HEK293 (cell line): ENCODE measurements around the gene CCDC85B.

ENCODE experiments used
- AEBP2 ChIP-seq: fragments of 450-650 bp; formaldehyde crosslinking; IDR thresholded peaks from 2 replicates; pipeline ENCODE4 v1.5.1; 2016; ENCODE audit warnings: missing biosample characterization, missing genetic modification characterization, borderline replicate concordance
- BCL11A ChIP-seq: fragments of 450-650 bp; formaldehyde crosslinking; IDR thresholded peaks from 2 replicates; pipeline ENCODE4 v1.5.1; 2016; ENCODE audit warnings: low read depth, missing biosample characterization, missing genetic modification characterization
- BCL11B ChIP-seq: fragments of 450-650 bp; formaldehyde crosslinking; IDR thresholded peaks from 2 replicates; pipeline ENCODE4 v1.5.1; 2016; ENCODE audit warnings: low read depth, missing biosample characterization, missing genetic modification characterization
- FEZF1 ChIP-seq: fragments of 450-650 bp; formaldehyde crosslinking; IDR thresholded peaks from 2 replicates; pipeline ENCODE4 v1.5.1; 2016; ENCODE audit warnings: missing biosample characterization, missing genetic modification characterization
- GFI1B ChIP-seq: fragments of 450-650 bp; formaldehyde crosslinking; IDR thresholded peaks from 2 replicates; pipeline ENCODE4 v1.5.1; 2016; ENCODE audit warnings: missing biosample characterization, missing genetic modification characterization
- GLI2 ChIP-seq: fragments of 450-650 bp; formaldehyde crosslinking; IDR thresholded peaks from 2 replicates; pipeline ENCODE4; 2017; ENCODE audit warnings: missing biosample characterization, missing genetic modification characterization, low read depth, borderline replicate concordance
- GLI4 ChIP-seq: fragments of 450-650 bp; formaldehyde crosslinking; IDR thresholded peaks from 2 replicates; pipeline ENCODE4 v1.5.1; 2016; ENCODE audit warnings: missing biosample characterization, missing genetic modification characterization
- INSM2 ChIP-seq: fragments of 450-650 bp; formaldehyde crosslinking; IDR thresholded peaks from 2 replicates; pipeline ENCODE4 v1.5.1; 2016; ENCODE audit warnings: missing biosample characterization, missing genetic modification characterization
- KLF7 ChIP-seq: fragments of 450-650 bp; formaldehyde crosslinking; IDR thresholded peaks from 2 replicates; pipeline ENCODE4 v1.5.1; 2016; ENCODE audit warnings: missing biosample characterization, missing genetic modification characterization, borderline replicate concordance
- MEIS1 ChIP-seq: sonication (generic); formaldehyde crosslinking; IDR thresholded peaks from 2 replicates; pipeline ENCODE4 v1.8.1; 2022; ENCODE audit warnings: missing genetic modification reagents, mild to moderate bottlenecking, borderline replicate concordance
- MYNN ChIP-seq: fragments of 450-650 bp; formaldehyde crosslinking; IDR thresholded peaks from 2 replicates; pipeline ENCODE4 v1.5.1; 2016; ENCODE audit warnings: missing biosample characterization, missing genetic modification characterization, borderline replicate concordance
- OSR2 ChIP-seq: fragments of 450-650 bp; formaldehyde crosslinking; IDR thresholded peaks from 2 replicates; pipeline ENCODE4 v1.5.1; 2016; ENCODE audit warnings: missing biosample characterization, missing genetic modification characterization
- PRDM2 ChIP-seq: fragments of 450-650 bp; formaldehyde crosslinking; IDR thresholded peaks from 2 replicates; pipeline ENCODE4 v1.5.1; 2016; ENCODE audit warnings: missing biosample characterization, missing genetic modification characterization, borderline replicate concordance
- SP2 ChIP-seq: fragments of 450-650 bp; formaldehyde crosslinking; IDR thresholded peaks from 2 replicates; pipeline ENCODE4 v1.5.1; 2016; ENCODE audit warnings: missing biosample characterization, missing genetic modification characterization
- SP7 ChIP-seq: fragments of 450-650 bp; formaldehyde crosslinking; IDR thresholded peaks from 2 replicates; pipeline ENCODE4 v1.5.1; 2016; ENCODE audit warnings: missing biosample characterization, missing genetic modification characterization
- TCF7L2 ChIP-seq: IDR thresholded peaks from 2 replicates; pipeline ENCODE4 v1.6.1; 2011; ENCODE audit warnings: low read depth, mild to moderate bottlenecking, inconsistent platforms, low read length, moderate library complexity, borderline replicate concordance
- ZBTB17 ChIP-seq: fragments of 450-650 bp; formaldehyde crosslinking; IDR thresholded peaks from 2 replicates; pipeline ENCODE4 v1.5.1; 2016; ENCODE audit warnings: missing biosample characterization, missing genetic modification characterization
- ZBTB21 ChIP-seq: fragments of 450-650 bp; formaldehyde crosslinking; IDR thresholded peaks from 2 replicates; pipeline ENCODE4 v1.5.1; 2017; ENCODE audit warnings: missing biosample characterization, missing genetic modification characterization
- ZBTB6 ChIP-seq: fragments of 450-650 bp; formaldehyde crosslinking; IDR thresholded peaks from 2 replicates; pipeline ENCODE4 v1.5.1; 2017; ENCODE audit warnings: missing biosample characterization, missing genetic modification characterization
- ZNF138 ChIP-seq: fragments of 450-650 bp; formaldehyde crosslinking; IDR thresholded peaks from 2 replicates; pipeline ENCODE4 v1.5.1; 2016; ENCODE audit warnings: missing biosample characterization, missing genetic modification characterization, borderline replicate concordance
- ZNF2 ChIP-seq: fragments of 450-650 bp; formaldehyde crosslinking; IDR thresholded peaks from 2 replicates; pipeline ENCODE4 v1.5.1; 2016; ENCODE audit warnings: missing biosample characterization, missing genetic modification characterization
- ZNF350 ChIP-seq: fragments of 450-650 bp; formaldehyde crosslinking; IDR thresholded peaks from 2 replicates; pipeline ENCODE4 v1.5.0; 2017; ENCODE audit warnings: missing biosample characterization, mild to moderate bottlenecking, missing genetic modification characterization
- ZNF510 ChIP-seq: fragments of 450-650 bp; formaldehyde crosslinking; IDR thresholded peaks from 2 replicates; pipeline ENCODE4 v1.5.1; 2018; ENCODE audit warnings: mild to moderate bottlenecking, missing genetic modification characterization, missing biosample characterization; ENCODE audit not compliant: insufficient replicate concordance
- ZNF555 ChIP-seq: fragments of 450-650 bp; formaldehyde crosslinking; conservative IDR thresholded peaks from 2 replicates; pipeline ENCODE4 v1.5.1; 2017; ENCODE audit warnings: missing biosample characterization, mild to moderate bottlenecking, missing genetic modification characterization, inconsistent platforms
- ZNF571 ChIP-seq: fragments of 450-650 bp; formaldehyde crosslinking; IDR thresholded peaks from 2 replicates; pipeline ENCODE4 v1.5.0; 2017; ENCODE audit warnings: missing biosample characterization, missing genetic modification characterization
- ZNF585B ChIP-seq: fragments of 450-650 bp; formaldehyde crosslinking; IDR thresholded peaks from 2 replicates; pipeline ENCODE4 v1.5.1; 2016; ENCODE audit warnings: missing biosample characterization, missing genetic modification characterization
- ZNF596 ChIP-seq: fragments of 450-650 bp; IDR thresholded peaks from 2 replicates; pipeline ENCODE4 v1.5.0; 2018; ENCODE audit warnings: missing biosample characterization, mild to moderate bottlenecking, missing genetic modification characterization, moderate library complexity
- ZNF626 ChIP-seq: fragments of 450-650 bp; sonication (Bioruptor Pico); formaldehyde crosslinking; IDR thresholded peaks from 2 replicates; pipeline ENCODE4 v1.5.1; 2018; ENCODE audit warnings: missing biosample characterization, missing genetic modification characterization, inconsistent platforms
- ZNF654 ChIP-seq: fragments of 450-650 bp; formaldehyde crosslinking; IDR thresholded peaks from 2 replicates; pipeline ENCODE4 v1.5.1; 2016; ENCODE audit warnings: low read depth, missing biosample characterization, missing genetic modification characterization
- ZNF670 ChIP-seq: fragments of 450-650 bp; formaldehyde crosslinking; IDR thresholded peaks from 2 replicates; pipeline ENCODE4 v1.5.1; 2016; ENCODE audit warnings: missing biosample characterization, missing genetic modification characterization, low read depth
- ZNF747 ChIP-seq: fragments of 450-650 bp; formaldehyde crosslinking; IDR thresholded peaks from 2 replicates; pipeline ENCODE4 v1.5.1; 2016; ENCODE audit warnings: missing biosample characterization, missing genetic modification characterization
- ZNF768 ChIP-seq: fragments of 450-650 bp; formaldehyde crosslinking; IDR thresholded peaks from 2 replicates; pipeline ENCODE4 v1.5.1; 2018; ENCODE audit warnings: missing biosample characterization, mild to moderate bottlenecking, missing genetic modification characterization
- ZNF785 ChIP-seq: fragments of 450-650 bp; formaldehyde crosslinking; IDR thresholded peaks from 2 replicates; pipeline ENCODE4 v1.5.1; 2016; ENCODE audit warnings: missing biosample characterization, missing genetic modification characterization

The CCDC85B gene

GRCh38 chr11:65915821-65916251, 25.4 kb downstream of the CCDC85B start (continued):
- TF ChIP-seq ZNF138 (tag by site-specific recombination) (no peak), TCF7L2 (no peak), ZNF510 (no peak), MYNN (tag by site-specific recombination) (no peak), SP7 (tag by site-specific recombination) (peak; percentile 85), ZNF785 (tag by site-specific recombination) (no peak), GLI4 (tag by site-specific recombination) (no peak), ZNF2 (tag by site-specific recombination) (no peak), ZNF654 (tag by site-specific recombination) (no peak), ZNF350 (tag by site-specific recombination) (no peak), ZNF670 (no peak), ZBTB21 (0 out of 2 replicates have a peak, but pooled peaks have one; percentile 56), PRDM2 (tag by site-specific recombination) (no peak), ZNF626 (no peak), ZBTB17 (peak; percentile 54), ZNF571 (tag by site-specific recombination) (no peak), ZBTB6 (tag by site-specific recombination) (no peak), ZNF747 (tag by site-specific recombination) (no peak), GFI1B (no peak), SP2 (tag by site-specific recombination) (no peak), GLI2 (no peak), INSM2 (tag by site-specific recombination) (peak; percentile 85), AEBP2 (no peak), ZNF555 (tag by site-specific recombination) (no peak), FEZF1 (no peak), ZNF768 (tag by site-specific recombination) (no peak), BCL11B (tag by site-specific recombination) (no peak), ZNF596 (no peak), KLF7 (tag by site-specific recombination) (no peak), ZNF585B (no peak), MEIS1 (CRISPR knock-in tag) (no peak), BCL11A (0 out of 2 replicates have a peak, but pooled peaks have one; percentile 26), OSR2 (tag by site-specific recombination) (0 out of 2 replicates have a peak, but pooled peaks have one; percentile 25)
